ENCODE measurements around the gene KRTAP4-6. TPM values are rescaled to one million over a fixed set of nuclear protein-coding genes. Genes with fewer than 3 reads are reported as not detected.

KRTAP4-6 gene
- total and polyA plus RNA-seq, 3 donors from 2014 or later, result not detected

GRCh38 chr17:41178843-41179616 is 38.7 kb upstream of the KRTAP4-6 start:
- Histone ChIP-seq H3K36me3 (ENCODE audit: low read depth, missing control alignments) (no peaks in the 10 kb centered on the region), H3K4me1 (no peaks in the 10 kb centered on the region), H3K9me3 (no peaks in the 10 kb centered on the region), H3K27ac (no peak overlapping the region), H3K4me3 (no peak overlapping the region), H3K27me3 (no peaks in the 10 kb centered on the region)
- no peak for TF ChIP-seq CTCF (IDR thresholded peaks at IDR 0.05)
- no peak for TF ChIP-seq POLR2A (IDR thresholded peaks at IDR 0.05)
- 82 to 97% methylated on average over 1 of the region's 1 CpG for WGBS, 2 donors
- no peak for DNase-seq
- intact Hi-C loops (cut with DNase I; ENCODE audit: low total_unique reads), result no loop called here

DNA sequence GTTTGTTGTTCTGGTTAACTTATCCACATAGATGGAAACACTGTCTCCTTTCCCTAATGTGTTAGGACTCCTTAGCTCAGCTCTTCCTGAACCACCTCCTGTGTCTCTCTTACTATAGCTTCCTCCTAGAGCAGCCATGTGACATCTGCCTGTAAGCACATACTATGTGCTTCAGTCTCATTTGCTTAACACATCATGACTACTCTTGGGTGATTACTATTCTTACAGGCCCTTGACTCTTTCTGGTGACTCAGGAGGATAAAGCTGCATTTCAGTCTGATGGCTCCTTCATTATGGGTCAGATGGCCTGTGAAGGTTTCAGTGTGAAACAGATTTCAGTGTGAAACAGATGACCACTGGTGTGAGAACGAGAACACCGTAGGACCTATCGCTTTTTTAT is 38.0 kb upstream of the KRTAP4-6 start:
- WGBS, 2 donors, result 90 to 96% methylated on average over 3 of the region's 3 CpGs
- Histone ChIP-seq H3K4me1 (no peaks in the 10 kb centered on the region), H3K9me3 (no peaks in the 10 kb centered on the region), H3K27ac (no peak overlapping the region), H3K27me3 (no peaks in the 10 kb centered on the region), H3K36me3 (ENCODE audit: low read depth, missing control alignments) (no peaks in the 10 kb centered on the region), H3K4me3 (no peak overlapping the region)
- no peak for DNase-seq
- TF ChIP-seq POLR2A (IDR thresholded peaks at IDR 0.05), result no peak
- no peak for TF ChIP-seq CTCF (IDR thresholded peaks at IDR 0.05)
- intact Hi-C loops (cut with DNase I; ENCODE audit: low total_unique reads), result no loop called here

- Histone ChIP-seq H3K36me3 (ENCODE audit: low read depth, missing control alignments) (no peaks in the 10 kb centered on the region), H3K27me3 (no peaks in the 10 kb centered on the region), H3K4me3 (no peak within 1 kb of the TSS), H3K27ac (no peak within 1 kb of the TSS), H3K9me3 (no peaks in the 10 kb centered on the region), H3K4me1 (no peaks in the 10 kb centered on the region)
- no peak for TF ChIP-seq CTCF (IDR thresholded peaks at IDR 0.05)
- no peak for TF ChIP-seq POLR2A (IDR thresholded peaks at IDR 0.05)
- intact Hi-C loops (cut with DNase I; ENCODE audit: low total_unique reads), result no loop called here
- no peak for DNase-seq
- 87 to 97% methylated on average over 3 to 6 of the region's 7 CpGs for WGBS, 2 donors
Observed at GRCh38 chr17:41177727-41178271, 37.5 kb upstream of the KRTAP4-6 start, which contains the start of gene KRTAP4-2. TSS of gene KRTAP4-2 (minus strand) at chr17:41178221. CDS start at chr17:41178164, 57 bp downstream.

DNA sequence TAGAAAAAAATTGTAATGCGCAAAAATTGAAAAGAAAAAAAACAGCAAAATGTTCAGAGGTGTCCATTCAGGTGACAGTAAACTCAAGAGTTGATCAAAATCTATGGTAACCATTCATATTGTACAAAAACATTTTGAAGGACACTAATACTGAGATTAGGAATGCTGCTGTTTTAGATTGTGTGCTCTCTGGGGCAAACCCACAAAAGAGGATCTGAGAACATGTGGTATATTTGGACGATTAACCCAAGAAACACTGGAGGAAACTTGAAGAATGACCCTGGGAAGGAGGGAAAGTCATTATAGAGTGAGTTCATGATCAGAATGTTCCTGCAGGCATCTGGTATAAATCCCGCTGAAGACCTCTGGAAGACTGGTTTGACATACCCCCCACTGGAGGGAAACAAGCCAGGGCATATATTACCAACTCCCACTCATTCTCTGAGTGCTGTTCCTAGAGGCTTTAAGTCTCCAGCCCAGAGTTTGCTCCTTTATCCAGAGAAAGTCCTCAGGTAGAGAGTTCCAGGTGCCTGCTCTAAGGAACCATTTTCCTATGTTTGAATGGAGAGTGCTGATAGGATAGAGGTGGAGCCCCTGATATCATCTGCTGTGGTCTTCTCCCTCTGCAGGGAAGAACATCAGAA is 36.5 kb upstream of the KRTAP4-6 start:
- TF ChIP-seq POLR2A (IDR thresholded peaks at IDR 0.05) (no peak), CTCF (IDR thresholded peaks at IDR 0.05) (no peak)
- Histone ChIP-seq H3K27me3 (no peaks in the 10 kb centered on the region), H3K36me3 (ENCODE audit: low read depth, missing control alignments) (no peaks in the 10 kb centered on the region), H3K9me3 (no peaks in the 10 kb centered on the region), H3K4me3 (no peak overlapping the region), H3K27ac (no peak overlapping the region), H3K4me1 (no peaks in the 10 kb centered on the region)
- no peak for DNase-seq
- intact Hi-C loops (cut with DNase I; ENCODE audit: low total_unique reads), result no loop called here
- WGBS, 2 donors, result 70 to 73% methylated on average over 3 of the region's 3 CpGs
